Activated T-cell treated with anti-CD3 and anti-CD28 coated beads for 24 hours (primary cell): ENCODE results near the gene RSRC1.
"Not testable (repeated sequence)": the region's sequence is repeated elsewhere in the genome, so short reads cannot be mapped to it uniquely, and the experiment has no call there.

Experiments used
- DNase-seq: peaks from one replicate; pipeline ENCODE4 v3.0.0-alpha.2; 2020; ENCODE audit warnings: low read depth

Gene RSRC1

GRCh38 chr3:158228942-158229341, 119.1 kb downstream of the RSRC1 start:
- DNase-seq: not testable (repeated sequence)

DNA sequence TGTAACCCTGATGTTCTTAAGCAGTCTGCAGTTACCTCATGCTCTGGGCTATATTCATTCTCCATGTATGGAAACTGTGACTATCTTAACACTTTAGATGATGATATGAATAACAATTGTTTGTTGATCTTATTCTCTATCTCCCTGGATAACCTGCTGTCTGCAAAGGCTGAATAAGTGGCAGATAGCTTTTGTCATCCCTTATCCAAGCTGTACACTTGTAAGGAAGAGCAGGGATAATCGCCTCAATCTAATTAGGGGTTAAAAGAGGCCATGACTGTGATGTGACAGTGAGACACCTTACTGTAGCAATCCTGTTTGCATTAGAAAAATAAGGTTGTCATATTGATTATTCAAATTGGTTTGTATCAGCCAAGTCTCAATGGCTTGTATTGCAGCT, 123.9 kb downstream of the RSRC1 start:
- no peak for DNase-seq

DNA sequence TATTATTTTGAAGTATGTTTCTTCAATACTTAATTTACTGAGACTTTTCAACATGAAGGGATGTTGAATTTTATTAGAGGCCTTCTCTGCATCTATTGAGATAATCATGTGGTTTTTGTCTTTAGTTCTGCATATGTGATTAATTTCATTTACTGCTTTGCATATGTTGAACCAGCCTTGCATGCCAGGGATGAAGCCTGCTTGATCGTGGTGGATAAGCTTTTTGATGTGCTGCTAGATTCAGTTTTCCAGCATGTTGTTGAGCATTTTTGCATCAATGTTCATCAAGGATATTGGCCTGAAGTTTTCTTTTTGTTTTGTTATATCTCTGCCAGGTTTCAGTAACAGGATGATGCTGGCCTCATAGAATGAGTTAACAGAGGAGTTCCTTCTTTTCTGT, 134.4 kb downstream of the RSRC1 start:
- no peak for DNase-seq

- no peak for DNase-seq
Measured at GRCh38 chr3:158247288-158247687, 137.4 kb downstream of the RSRC1 start.

DNA sequence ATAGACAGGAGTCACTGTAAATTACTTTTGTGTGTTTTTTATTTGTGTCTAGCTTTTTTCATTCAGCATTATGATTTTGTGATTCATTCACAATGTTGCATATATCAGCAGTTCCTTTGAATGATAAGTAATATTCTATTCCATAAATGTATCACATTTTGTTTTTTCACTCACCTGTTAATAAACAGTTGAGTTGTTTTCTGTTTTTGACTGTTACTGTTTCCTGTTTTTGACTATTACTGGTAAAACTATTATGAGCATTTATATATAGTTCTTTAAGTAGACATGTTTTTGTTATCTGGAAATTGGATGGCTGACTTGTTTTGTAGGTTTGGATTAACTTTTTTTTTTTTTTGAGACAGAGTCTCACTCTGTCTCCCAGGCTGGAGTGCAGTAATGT, 138.4 kb downstream of the RSRC1 start:
- no peak for DNase-seq

DNA sequence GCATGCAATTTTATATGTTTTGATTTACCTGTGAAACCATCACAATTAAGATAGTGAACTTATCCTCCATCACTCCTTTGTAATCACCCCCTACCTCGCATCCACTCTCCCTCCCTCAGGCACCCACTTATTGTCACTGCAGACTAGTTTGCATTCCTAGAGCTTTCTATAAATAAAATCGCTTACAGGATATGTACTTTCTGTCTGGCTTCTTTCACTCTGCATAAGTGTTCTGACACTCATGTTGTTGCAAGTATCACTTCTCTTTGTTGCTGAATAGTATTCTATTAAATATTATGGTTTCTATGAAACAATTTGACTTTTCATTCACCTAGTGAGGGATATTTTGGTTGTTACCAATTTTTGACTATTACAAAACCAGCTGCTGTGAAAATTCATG, 139.3 kb downstream of the RSRC1 start:
- no peak for DNase-seq

- no peak for DNase-seq
Measured at GRCh38 chr3:158258619-158259018, 148.7 kb downstream of the RSRC1 start.

GRCh38 chr3:158260392-158260791, 150.5 kb downstream of the RSRC1 start:
- no peak for DNase-seq

DNA sequence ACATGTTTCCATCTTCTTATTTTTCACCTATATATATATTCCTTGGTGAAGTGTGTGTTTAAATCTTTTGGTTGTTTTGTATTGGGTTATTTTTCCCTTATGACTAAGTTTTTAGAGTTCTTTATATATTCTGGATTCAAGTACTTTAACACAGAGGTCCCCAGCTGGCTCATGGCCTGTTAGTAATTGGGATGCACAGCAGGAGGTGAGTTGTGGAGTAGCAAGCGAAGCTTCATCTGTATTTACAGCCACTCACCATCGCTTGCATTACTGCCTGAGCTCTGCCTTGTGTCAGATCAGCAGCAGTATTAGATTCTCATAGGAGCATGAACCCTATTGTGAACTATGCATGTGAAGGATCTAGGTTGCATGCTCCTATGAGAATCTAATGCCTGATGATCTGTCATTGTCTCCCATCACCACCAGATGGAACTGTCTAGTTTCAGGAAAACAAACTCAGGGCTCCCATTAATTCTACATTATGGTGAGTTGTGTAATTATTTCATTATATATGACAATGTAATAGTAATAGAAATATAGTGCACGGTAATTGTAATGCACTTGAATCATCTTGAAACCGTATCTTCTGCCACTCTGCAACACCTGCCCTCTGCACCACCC, 151.6 kb downstream of the RSRC1 start:
- no peak for DNase-seq

DNA sequence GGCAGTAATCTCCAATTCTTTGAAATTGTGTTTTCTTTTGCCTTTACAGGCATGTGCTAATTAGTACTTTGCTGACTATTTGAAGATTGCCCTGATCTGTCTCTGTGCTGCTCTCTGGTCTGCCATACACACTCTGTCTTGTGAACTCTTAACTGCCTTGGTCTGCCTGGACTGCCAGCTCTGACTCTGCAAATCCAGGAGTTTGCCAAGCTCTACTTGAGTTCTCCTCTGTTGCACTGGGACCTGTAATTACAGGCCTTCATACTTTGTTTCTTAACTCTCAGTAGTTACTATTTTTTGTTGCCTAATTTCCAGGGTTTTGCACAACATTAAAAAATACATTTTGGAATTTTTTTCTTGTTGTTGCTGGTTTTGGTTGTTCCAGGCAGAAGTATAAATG, 155.0 kb downstream of the RSRC1 start:
- DNase-seq: no peak

DNA sequence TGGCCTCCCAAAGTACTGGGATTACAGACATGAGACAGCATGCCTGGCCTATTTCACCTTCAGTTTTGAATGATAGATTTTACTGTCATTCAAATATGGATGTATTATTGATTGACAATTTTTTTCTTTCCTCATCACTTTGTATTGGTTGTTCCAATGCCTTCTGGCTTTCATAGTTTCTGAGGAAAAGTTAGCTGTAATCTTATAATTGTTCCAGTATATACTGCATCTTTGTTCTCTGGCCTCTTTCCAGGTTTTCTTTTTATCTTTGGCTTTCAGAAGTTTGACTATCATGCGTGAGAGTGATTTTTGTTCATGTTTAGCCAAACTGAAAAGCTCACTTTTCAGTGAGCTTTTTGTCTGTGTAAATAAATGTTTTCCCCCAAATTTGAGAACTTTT, 157.1 kb downstream of the RSRC1 start:
- DNase-seq: no peak

GRCh38 chr3:158269942-158270341, 160.1 kb downstream of the RSRC1 start:
- DNase-seq: no peak

DNA sequence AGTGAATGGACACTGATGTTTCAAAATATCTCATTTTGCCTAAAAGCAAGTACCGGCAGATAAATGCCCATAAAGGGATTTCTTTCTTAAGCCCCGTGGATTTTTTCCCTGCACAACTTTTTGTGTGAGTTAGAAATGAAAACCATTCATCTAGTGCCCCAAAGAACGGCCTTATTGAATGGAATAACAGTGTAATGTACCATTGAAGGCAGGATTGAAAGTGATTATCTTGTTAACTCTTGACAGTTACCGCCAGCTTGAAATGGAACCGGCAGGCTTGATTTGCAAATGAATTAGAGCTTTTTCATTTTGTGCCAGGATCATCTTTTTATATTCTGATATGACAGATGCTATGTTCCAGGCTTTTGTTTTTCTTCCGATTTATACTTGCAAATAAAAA, 162.2 kb downstream of the RSRC1 start:
- DNase-seq: no peak

DNA sequence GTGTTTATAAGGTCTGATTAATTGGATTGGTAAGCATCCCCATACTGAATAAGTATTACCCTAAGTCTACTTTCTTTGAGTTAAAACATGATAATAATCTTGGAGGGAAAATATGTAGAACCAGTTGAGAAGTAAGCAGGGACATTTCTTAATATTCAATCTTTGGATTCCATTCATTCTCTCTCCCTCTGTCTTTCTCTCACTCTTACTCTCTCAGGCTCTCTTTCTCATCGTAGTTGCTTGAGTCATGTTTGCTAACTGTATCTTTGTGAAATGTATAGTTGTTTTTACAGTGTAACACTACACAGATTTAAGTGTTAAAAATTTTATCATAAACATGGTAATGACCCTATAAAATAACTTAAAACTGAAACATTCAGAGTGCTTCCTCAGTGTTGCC, 163.8 kb downstream of the RSRC1 start:
- no peak for DNase-seq

DNA sequence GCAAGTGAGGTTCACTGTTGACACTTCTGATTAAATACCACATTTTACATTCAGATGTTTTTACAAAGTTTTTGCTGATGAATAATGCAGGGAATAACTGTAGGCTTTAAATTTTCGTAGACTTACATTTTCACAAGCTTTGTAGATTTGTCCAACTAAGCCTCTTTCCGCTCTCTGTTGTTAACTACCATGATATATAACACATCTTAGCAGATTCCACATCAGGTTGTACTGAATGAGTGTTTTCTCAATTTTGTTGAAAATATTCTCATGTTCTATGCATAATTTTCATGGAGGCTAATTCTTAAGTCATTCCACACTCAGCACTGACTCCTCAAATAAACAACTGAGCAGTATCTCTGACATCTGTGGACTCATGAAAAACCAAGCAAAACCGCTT, 168.3 kb downstream of the RSRC1 start:
- no peak for DNase-seq

GRCh38 chr3:158279609-158280008, 169.7 kb downstream of the RSRC1 start:
- no peak for DNase-seq

GRCh38 chr3:158295771-158296170, 185.9 kb downstream of the RSRC1 start:
- DNase-seq: no peak

DNA sequence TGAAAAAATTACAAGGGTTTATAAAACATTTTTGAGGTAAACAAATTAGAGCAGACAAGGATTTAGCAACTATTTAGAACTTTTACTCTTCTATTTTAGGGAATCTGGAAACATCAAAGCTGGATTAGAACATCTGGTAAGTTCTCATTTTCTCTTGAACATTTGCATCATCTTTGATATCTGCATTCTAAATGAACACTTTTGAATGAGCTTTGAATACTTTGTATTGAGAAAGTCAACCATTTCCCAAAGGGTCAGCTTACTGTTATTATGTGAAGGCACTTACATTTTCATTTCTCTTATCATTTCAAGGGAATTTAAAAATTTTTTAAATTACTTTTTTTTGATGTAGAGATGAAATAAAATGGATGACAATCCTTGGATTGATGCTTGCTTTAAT, 188.1 kb downstream of the RSRC1 start:
- no peak for DNase-seq

DNA sequence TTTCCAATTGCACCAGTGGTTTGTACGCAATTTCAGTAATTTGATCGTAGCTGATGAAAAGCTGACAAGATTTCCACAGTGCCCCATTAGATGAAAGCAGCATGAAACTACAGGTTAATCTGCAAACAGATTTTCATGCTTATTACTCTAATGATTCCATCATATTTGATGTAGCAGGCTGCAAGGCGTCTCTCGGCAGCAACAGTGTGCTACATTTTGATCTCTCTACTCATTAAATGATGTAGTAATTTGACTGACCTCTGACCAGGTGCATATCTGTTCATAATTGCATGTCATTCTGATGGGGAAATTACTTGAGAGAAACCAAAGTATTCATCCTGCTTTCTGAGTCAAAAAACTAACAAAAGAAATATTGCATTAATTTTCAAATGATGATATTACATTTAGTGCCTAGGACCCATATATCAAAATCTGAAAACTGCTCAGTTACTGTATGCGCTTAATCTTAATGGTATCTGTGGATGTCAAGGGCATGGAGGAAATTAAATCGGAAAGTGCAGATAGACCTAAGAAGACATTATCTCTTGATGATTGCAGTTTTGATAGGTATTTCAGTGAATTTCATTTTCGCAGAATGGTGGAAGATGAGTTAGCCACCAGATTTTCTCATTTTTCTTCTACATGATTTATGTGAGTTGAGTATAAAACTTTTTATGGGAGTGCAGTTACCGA, 198.5 kb downstream of the RSRC1 start:
- DNase-seq: no peak

- no peak for DNase-seq
Measured at GRCh38 chr3:158312560-158313141, 202.8 kb downstream of the RSRC1 start.

DNA sequence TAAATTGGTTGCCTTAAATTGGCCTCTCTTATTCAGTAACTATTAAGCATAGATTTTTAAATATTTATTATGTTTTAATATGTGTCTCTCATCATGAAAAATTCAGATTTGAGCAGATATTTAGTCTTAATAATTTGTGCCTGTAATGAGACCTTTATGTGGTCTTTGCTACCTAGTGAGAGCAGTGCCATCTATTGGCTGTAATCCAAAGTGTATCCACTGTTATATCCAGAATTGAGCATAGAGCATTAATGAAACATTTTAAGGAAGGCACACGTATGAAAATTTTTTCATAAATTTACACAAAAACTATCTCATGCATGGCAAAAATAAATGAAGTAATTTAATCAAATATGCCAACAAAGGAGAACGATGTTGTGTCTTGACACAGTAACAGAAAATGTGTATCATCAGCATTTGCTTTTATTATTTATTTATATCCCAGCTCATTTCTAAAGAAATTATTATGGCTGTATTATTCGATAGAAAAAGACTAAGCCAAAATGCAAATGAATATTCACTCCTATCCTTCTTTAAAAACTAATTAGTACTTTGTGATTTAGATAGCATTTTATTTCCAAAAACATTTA, 203.5 kb downstream of the RSRC1 start:
- DNase-seq: no peak

DNA sequence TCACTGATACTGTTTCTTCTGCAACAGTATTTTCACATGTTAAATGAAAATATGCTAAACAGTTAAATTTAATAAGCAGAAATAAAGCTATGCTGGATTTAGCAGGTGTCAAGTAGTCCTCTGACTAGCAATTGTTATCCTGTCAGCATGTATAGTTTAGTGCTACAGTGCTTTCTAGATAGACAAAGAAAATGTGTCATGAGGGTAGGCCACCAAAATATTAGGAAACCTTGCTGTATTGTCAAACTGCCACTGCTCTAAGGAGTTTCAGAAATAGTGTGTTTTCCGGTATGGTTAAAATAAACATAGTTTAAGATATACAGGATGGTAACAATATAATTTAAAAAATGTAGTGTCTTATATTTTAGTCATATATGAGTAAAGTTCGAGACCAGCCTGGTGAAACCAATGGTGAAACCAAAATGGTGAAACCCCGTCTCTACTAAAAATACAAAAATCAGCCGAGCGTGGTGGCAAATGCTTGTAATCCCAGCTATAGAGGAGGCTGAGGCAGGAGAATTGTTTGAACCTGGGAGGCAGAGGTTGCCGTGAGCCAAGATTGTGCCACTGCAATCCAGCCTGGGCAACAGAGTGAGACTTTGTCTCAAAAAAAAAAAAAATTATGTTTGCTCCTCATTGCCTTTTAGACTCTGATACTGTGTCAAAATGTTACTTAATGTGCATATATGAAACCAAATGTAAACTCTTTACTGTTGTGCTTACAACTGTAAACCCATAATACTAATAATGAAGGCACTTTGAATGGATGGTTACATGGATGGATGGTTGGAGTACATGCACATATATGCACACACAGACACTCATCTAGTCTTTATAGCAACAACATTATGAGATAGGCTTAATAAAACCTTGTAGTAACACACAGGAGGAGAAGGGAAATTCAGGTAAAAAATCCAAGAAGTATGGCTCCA, 204.8 kb downstream of the RSRC1 start:
- no peak for DNase-seq
